ENCODE results near the gene SYK. TPM values are rescaled to one million over a fixed set of nuclear protein-coding genes. Genes with fewer than 3 reads are reported as not detected.
"Not testable (repeated sequence)": the region's sequence is repeated elsewhere in the genome, so short reads cannot be mapped to it uniquely, and the experiment has no call there.

The SYK gene
- polyA plus RNA-seq, 3 donors = 28.9 to 33.3 (median 31.1) TPM

DNA sequence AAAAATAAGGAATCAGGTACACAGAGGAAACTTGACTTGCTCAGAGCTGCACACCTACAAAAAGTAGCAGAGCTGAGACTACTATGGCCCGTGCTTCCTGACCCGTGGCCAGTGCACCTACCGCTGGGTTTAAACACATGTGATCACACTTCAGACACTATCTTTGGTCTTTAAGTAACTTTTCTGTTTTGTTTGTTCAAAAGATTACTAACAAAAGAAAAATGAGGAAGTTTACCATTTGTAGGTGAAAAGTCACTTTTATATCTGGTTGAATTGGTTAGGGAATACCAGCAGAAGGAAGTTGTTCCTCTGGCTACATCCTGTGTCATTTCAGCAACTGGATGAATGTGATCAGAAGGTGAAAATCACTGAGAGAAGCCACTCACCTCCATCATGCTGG, 6.5 kb upstream of the SYK start:
- DNase-seq (ENCODE audit: low read depth in 3 of 3, low spot score in 2 of 3) = no peak

GRCh38 chr9:90795871-90796317, 5.7 kb upstream of the SYK start:
- DNase-seq (ENCODE audit: low read depth in 3 of 3, low spot score in 2 of 3) = no peak

GRCh38 chr9:90799271-90799852, 2.3 kb upstream of the SYK start:
- no peak for DNase-seq (ENCODE audit: low read depth in 3 of 3, low spot score in 2 of 3)

- no peak for DNase-seq (ENCODE audit: low read depth in 3 of 3, low spot score in 2 of 3)
These were observed 329 bp downstream of the SYK start for GRCh38 chr9:90801973-90802322.

DNA sequence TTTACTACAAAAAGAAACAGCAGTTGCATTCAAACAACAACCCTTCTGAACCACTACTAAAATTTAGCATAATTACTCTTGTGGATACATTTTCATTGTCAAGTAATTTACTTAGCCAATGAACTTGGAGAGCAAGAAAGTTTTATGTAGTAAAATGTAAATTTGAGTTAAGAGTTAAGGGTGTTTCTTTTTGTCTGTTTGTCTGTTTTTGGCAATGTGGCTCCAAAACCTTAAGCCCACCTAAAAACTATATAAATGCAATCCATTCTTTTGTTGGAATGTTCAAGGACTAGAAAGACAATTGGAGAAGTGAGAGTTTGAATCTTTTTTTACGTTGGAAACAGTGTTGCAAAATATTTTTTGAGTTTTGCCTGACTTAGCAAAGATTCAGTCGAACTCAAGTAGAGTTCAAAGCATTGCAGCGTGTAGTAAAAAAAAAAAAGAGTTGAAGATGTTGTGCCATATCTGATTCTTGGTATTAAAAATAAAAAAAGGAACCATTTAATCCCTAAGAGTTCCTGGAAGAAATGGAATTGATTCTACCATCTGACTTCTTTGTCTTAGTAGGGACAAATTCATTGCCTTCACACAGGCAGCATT, 867 bp downstream of the SYK start:
- no peak for DNase-seq (ENCODE audit: low read depth in 3 of 3, low spot score in 2 of 3)

GRCh38 chr9:90803860-90804593, 2.4 kb downstream of the SYK start:
- DNase-seq (ENCODE audit: low read depth in 3 of 3, low spot score in 2 of 3) = no peak

DNA sequence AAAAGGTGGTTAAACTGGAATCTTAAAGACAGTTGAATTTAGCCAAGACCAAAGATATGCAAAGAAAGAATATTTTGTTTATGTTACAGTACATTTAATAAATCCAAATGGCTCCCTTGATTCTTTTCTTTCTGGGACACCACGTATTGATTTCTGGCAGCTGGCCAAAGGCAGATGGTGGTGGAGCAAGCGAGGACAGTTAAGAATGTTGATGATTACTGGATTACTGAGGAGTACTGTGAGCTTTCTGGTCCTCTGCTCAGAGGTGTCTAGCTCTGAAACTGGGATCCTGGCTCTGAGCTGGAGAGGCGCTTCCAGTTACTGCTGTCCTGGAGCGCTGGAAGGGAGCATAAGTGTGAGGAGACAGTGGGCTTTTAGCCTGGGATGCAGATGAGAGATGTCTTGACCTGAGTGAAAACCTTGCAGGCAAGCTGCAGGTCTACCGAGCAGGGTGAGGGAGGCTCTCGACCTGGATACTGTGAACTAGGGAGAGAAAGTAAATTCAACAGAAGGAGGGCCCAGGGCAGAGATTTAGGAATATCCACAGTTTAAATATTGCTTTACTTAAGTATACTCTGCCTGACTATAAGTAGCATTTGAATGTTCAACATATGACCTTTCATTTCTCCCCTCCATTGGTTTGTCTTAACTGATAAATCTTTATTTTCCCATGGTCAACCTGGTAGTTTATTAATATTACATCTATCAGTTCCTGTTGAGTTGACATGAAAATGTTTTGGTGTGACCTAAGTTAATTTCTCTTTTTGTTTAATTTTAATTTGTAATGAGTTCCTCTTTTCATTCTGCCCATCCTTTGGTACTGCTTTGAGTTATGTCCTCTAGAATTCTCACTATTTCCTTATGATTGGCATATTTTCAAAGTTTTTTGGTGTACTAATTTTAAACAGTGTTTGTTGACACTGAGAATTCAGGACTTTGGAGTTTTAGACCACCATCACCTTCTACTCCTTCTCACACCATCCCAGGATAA, 3.7 kb downstream of the SYK start:
- no peak for DNase-seq (ENCODE audit: low read depth in 3 of 3, low spot score in 2 of 3)

- DNase-seq (ENCODE audit: low read depth in 3 of 3, low spot score in 2 of 3) = no peak
These were observed 5.4 kb downstream of the SYK start for GRCh38 chr9:90807006-90807405.

DNA sequence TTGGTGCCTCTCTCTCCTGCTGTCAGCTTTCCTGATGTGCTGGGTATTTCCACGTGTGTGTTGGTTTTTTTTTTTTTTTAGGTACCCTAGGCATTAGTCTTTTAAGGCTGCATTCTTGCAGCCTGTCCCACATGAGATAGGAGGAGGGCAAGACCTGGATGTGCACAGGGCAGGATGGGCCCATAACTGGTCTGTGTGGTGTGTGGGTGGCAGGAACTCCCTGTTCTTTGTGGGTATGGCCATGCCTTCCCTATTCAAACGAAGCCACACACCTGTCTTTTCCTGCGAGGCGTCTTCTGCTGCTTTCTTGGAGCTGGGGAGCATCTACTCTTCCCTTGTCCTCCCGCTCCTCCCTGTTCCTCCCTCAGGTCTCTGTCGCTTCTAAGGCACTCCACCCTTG, 6.8 kb downstream of the SYK start:
- no peak for DNase-seq (ENCODE audit: low read depth in 3 of 3, low spot score in 2 of 3)

DNA sequence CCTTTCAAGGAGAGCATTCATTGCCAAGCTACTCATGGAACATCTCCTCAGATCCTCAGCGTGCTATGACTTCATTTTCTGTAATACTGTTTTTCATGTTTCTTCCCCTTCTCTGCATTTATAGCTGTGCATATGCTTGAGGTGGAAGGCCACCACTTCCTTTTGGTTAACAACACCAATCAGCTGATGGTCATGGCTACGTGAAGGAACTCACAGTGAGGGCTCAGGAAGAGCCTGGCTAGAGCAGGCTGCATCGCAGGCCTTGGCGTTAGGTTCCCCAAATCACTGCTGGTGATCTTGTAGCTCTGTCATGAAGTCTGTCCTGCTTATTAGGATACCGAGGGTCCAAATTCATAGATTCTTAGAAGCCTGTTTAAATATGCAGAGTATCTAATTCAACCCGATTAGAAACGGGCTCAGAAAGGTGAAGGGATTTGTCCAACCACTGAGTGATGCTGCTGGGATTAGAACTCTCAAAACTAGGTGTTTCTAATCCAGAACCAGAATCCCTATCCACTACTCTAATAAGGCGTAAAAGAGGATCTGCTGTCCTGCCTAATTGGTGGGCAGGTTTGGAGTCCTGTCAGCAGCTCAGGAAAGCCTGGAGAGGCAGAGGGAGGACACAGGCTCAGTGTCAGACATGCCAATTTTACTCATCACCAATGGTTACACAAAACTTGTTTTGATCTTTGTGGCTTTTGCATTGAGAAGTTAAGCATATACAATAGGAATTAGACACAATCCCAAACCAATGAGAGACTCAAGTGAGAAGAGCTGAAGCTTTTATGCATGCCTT, 7.5 kb downstream of the SYK start:
- no peak for DNase-seq (ENCODE audit: low read depth in 3 of 3, low spot score in 2 of 3)

DNA sequence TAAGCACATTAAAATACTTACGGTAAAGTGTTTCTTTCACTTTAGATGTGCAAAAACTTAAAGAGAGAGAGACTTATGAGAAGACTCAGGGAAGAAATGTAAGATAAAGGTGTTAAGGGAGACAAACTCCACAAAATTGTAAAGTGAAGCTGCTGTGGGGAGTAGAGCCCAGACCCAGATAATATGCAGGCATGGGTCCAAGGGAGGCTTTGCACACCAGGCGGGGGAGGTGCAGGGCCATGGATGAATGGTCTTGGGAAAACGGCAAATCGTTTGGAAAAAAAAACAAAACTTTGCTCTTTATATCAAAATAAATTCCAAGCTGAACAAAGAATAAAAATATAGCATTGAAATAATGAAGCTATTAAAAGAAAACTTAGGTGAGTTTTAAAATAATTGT, 9.1 kb downstream of the SYK start:
- no peak for DNase-seq (ENCODE audit: low read depth in 3 of 3, low spot score in 2 of 3)

- no peak for DNase-seq (ENCODE audit: low read depth in 3 of 3, low spot score in 2 of 3)
These were observed 11.4 kb downstream of the SYK start for GRCh38 chr9:90813046-90813445.

- no peak for DNase-seq (ENCODE audit: low read depth in 3 of 3, low spot score in 2 of 3)
These were observed 11.9 kb downstream of the SYK start for GRCh38 chr9:90813523-90813922.

- DNase-seq (ENCODE audit: low read depth in 3 of 3, low spot score in 2 of 3) = no peak
These were observed 12.7 kb downstream of the SYK start for GRCh38 chr9:90814355-90814754.

DNA sequence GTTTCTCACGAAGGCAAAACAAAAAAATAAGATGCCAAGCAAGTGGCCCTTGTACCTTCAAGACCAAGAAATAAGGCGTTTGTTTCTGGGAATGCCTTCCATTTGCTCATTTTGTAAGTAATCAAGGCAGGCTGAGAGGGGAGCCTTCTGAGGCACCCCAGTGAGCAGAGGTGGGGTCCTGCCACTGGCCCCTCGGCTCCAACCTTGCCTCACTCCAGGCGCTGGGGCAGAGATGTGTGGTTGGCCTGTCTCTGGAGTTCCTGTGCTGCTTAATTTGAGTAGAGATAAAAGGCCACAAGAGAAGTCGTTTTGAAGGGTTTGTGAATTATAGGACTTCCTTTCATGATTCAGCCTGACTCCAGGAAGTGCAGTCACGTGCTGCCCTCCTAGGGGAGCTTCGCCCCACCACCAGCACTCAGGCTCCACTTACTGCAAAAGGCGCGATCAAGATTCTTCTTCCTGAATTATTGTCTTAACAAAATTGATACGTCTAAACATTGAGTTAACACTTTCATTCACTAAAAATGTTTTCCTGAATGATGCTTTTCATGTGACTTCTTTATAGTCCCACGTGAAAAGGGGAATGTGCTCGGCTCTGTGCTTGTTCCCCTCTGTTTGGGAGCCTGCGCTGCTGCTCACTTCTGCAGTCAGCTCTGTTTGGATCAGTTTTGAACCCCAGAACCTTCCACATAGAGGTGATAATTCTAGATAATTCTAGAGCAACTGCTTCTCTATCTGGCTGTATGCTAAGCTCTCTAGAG, 13.7 kb downstream of the SYK start:
- DNase-seq (ENCODE audit: low read depth in 3 of 3, low spot score in 2 of 3) = no peak

DNA sequence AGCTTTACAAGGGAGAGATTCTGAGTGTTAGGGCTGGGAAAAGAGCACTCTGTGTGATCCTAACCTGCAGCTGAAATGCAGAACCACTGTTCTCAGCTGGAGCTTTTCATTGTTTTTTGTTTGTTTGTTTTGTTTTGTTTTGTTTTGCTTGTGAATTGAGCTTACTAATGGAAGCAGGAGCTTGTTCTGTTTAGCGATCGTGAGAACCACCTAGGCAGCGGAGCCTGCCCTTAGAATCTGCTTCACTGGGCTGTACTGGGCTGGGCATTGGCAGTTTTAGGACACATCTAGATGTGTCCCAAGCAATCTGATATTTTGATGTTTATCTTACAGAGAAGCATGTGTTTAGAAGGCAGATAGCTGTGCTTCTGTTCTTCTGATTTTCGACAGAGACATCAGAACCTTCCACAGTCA, 14.3 kb downstream of the SYK start:
- no peak for DNase-seq (ENCODE audit: low read depth in 3 of 3, low spot score in 2 of 3)

DNA sequence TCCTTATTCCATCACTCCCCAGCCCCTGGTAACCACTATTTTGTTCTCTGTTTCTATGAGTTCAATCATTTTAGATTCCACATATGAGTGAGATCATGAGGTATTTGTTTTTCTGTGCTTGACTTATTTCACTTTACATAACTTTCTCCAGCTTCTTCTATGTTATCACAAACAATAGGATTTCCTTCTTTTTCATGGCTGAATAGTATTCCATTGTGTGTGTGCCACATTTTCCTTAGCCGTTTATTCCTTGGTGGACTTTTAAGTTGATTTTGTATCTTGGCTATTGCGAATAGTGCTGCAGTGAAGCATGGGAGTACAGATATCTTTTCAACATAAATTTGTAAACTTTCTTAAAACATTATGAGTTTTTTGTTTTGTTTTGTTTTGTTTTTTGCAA, 15.1 kb downstream of the SYK start:
- DNase-seq (ENCODE audit: low read depth in 3 of 3, low spot score in 2 of 3) = no peak

DNA sequence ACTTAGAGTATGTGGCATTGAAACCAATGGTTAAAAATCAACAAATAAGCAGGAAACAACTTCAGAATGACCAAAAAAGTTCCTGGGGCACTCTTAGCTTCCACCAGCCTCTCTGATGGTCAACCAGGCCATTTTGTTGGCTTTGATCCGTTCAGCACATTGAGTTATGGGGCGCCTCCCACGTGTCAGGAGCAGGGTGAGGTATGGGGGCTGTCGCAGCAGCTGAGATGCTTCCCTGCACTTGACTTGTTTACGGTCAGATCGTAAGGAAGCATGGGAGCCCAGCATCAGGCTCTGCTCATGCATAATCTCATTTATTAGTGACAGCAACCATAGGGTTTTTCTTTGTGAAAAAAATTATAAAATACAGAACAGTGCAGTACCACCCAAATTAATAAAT, 16.7 kb downstream of the SYK start:
- DNase-seq (ENCODE audit: low read depth in 3 of 3, low spot score in 2 of 3) = no peak

DNA sequence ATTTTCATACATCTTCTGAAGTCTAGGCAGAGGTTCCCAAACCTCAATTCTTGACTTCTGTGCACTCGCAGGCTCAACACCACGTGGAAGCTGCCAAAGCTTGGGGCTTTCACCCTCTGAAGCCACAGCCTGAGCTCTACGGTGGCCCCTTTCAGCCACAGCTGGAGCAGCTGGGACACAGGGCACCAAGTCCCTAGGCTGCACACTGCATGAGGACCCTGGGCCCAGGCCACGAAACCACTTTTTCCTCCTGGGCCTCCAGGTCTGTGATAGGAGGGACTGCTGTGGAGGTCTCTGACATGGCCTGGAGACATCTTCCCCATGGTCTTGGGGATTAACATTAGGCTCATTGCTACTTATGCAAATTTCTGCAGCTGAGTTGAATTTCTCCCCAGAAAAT, 18.8 kb downstream of the SYK start:
- DNase-seq (ENCODE audit: low read depth in 3 of 3, low spot score in 2 of 3) = not testable (repeated sequence)

DNA sequence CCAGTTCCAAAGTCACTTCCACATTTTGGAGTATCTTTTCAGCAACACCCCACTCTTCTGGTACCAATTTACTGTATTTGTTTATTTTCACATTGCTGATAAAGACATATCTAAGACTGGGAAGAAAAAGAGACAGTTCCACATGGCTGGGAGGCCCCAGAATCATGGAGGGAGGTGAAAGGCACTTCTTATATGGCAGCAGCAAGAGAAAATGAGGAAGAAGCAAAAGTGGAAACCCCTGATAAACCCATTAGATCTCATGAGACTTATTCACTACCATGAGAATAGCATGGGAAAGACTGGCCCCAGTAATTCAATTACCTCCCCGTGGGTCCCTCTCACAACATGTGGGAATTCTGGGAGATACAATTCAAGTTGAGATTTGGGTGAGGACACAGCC, 19.6 kb downstream of the SYK start:
- not testable (repeated sequence) for DNase-seq (ENCODE audit: low read depth in 3 of 3, low spot score in 2 of 3)

All from right renal cortex interstitium (tissue), 3 donors.